Brain microvascular endothelial cell (primary cell): ENCODE data around the gene PCED1A.
A peak's percentile ranks its signal among the peaks of the same experiment; 100 is the strongest.

Source experiments
- DNase-seq: peaks from one replicate; pipeline ENCODE4 v3.0.0-alpha.2; 2020
- H3K27ac ChIP-seq: fragments of 250-450 bp; sonication (Bioruptor Pico); 2 replicates; pipeline ENCODE4 v1.5.1; 2020; ENCODE audit warnings: mild to moderate bottlenecking, moderate library complexity
- H3K27me3 ChIP-seq: fragments of 250-450 bp; sonication (Bioruptor Pico); replicated peaks from 2 replicates; pipeline ENCODE4 v1.5.1; 2020; ENCODE audit warnings: mild to moderate bottlenecking
- H3K36me3 ChIP-seq: fragments of 250-450 bp; sonication (Bioruptor Pico); replicated peaks from 2 replicates; pipeline ENCODE4 v1.5.1; 2020; ENCODE audit warnings: mild to moderate bottlenecking
- H3K4me3 ChIP-seq: 2 replicates; pipeline ENCODE4 v1.5.1; 2011; ENCODE audit warnings: low read depth, mild to moderate bottlenecking, control low read depth, low read length, moderate library complexity
- in situ Hi-C: cut with HindIII; loops from 2 replicates; pipeline ENCODE4 v1.10.0; 2017; ENCODE audit warnings: low sequenced_read_pairs, low pct_ligation_motif_present
- TF ChIP-seq, protein P1 (sequence below): IDR thresholded peaks from 2 replicates; pipeline ENCODE4 v1.5.1; 2011; ENCODE audit warnings: low read depth, mild to moderate bottlenecking, moderate library complexity, low read length, control low read depth, inconsistent platforms; ENCODE audit errors: missing control alignments

PCED1A gene

DNA sequence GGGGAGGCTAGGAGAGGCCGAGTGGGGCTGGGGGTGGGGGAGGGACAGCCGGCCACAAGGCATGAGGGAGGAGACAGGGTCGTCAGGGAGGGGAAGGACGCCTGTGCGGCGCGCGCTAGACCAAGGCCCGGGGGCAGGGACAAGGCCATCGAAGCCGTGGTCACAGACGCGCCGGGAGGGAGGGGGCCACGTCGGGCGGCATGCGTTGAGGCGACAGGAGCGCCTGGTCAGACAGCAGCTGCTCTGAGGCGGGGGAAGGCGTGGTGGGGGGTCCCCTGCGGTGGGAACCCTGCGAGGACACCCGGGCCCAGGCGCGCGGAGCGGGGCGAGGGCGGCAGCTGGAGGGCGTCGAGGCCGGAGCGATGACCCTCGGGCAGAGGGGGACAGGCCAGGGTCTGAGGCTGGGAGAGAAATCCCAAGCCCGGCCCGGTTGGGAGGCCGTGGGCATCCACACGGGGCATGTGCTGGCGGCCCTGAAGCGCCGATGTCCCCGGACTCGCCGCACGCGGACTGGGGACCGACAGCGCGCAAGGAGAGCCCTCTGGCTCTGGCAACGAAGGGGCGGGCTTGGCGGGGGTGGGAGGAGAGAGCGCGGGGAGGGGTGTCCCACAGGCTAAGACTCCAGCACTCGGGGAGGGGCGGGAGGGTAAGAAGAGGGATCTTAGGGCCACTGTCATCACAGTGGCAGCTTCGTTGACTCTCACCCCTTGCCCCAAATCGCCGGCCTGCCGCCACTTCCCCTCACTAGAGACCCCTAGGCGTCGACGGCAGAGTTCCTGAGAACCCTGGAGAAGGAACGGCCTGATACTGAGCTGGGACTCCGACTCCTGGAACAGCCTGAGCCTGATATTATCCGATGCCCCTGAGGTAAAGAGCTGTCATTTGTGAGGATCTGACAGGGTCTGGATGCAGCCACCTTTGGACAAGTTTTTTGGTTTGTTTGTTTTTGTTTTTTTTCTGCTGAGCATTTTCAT lies 19.3 kb downstream of the PCED1A start:
- Histone ChIP-seq H3K36me3 (no peaks in the 10 kb centered on the region), H3K27me3 (peaks cover 5% of the 10 kb centered on the region), H3K4me3 (no peak overlapping the region), H3K27ac (no peak overlapping the region)
- TF ChIP-seq, protein P1, sequence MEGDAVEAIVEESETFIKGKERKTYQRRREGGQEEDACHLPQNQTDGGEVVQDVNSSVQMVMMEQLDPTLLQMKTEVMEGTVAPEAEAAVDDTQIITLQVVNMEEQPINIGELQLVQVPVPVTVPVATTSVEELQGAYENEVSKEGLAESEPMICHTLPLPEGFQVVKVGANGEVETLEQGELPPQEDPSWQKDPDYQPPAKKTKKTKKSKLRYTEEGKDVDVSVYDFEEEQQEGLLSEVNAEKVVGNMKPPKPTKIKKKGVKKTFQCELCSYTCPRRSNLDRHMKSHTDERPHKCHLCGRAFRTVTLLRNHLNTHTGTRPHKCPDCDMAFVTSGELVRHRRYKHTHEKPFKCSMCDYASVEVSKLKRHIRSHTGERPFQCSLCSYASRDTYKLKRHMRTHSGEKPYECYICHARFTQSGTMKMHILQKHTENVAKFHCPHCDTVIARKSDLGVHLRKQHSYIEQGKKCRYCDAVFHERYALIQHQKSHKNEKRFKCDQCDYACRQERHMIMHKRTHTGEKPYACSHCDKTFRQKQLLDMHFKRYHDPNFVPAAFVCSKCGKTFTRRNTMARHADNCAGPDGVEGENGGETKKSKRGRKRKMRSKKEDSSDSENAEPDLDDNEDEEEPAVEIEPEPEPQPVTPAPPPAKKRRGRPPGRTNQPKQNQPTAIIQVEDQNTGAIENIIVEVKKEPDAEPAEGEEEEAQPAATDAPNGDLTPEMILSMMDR: no peak
- in situ Hi-C loops: no loop called here
- no peak for DNase-seq

DNA sequence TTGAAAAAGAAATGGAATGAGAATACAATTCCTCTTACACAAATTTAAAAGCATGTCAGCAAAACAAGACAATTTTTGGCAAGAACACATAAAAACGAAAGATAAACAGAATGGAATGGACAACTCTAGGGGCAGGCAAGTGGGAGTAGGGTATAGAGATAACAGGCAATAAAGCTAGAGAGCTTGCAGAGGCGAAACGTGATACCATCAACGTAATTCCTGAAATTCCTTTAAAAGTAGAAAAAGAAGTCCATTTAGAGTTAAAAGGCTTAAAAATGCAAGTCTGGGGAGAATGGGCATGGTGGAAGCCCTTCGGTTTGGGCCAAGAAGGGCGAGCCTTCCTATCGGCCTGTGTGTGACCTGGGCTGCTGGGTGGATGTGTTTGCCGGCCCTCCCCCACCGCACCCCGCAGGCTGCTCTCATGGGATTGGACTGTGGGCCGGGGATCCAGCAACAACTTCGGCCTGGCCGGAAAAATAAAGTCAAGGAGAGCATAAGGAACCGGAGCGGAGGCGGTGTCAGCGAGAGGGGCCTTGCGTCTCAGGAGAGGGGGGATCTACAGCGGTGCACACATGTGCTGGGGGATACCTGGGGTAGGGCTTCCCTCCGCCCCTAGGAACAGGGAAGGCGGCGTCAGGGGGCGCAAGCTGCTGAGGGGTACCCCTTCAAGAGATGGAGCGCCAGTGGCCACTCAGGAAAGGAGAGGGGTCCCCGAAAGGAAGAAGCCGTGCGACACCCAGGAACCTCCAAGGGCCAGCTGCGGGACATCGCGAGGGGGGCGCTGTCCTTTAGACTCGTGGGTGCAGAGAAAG lies 20.2 kb downstream of the PCED1A start:
- peak; percentile 31 for DNase-seq
- Histone ChIP-seq H3K27me3 (peaks cover 5% of the 10 kb centered on the region), H3K4me3 (no peak overlapping the region), H3K36me3 (no peaks in the 10 kb centered on the region), H3K27ac (no peak overlapping the region)
- TF ChIP-seq, protein P1: no peak
- in situ Hi-C loops: no loop called here

DNA sequence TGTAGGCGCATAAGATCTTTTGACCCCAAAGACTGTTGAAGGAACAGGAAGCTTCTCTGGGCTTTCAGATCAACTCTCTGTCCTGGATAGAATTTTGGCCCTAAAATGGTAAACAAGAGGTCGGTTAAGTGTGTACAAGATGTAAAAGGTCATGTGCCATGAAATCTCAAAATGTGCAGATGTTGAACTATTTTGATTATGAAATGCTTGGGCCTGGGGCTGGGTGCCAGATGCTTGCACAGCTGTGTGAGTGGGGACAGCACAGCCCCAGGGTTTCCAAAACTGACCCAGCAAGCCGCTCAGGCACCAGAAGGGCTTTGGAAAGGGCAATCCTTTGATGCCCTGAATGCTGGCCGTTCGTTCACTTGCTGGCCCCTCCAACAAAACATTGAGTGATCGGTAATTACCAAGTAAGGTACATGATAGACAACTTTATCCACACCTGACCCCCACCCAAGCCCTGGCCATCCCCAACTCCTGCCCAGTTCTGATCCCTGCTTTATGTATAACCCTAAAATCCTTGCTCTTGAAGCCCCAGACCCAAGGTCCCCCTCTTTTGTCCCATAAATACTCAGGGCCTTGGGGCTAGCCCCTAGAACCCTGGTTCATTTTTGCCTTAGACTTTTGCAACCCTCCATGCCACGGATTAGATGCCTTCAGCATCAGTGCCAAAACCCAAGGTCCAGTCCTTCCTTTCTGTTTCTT lies 22.4 kb downstream of the PCED1A start:
- no peak overlapping the region for H3K4me3 ChIP-seq
- no peaks in the 10 kb centered on the region for H3K36me3 ChIP-seq
- peaks cover 5% of the 10 kb centered on the region for H3K27me3 ChIP-seq
- TF ChIP-seq, protein P1: no peak
- in situ Hi-C loops: no loop called here
- H3K27ac ChIP-seq: no peak overlapping the region
- no peak for DNase-seq

DNA sequence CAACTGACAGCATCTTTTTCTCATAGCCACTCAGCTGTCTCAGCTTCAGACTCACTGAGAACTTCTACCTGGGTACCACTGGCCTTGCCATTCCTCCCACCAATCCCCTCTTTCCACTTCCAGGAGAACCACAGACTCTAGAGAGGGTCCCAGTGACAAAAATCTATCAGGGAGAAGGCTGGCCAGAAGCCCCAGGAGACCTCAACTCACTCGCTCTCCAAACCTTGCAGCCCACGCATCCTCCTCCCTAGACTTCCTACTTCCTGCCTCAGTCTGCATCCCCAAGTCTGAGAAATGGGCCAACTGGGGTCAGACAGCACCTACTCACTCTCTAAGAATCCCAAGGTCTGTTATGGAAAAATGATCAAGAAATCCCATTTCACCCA lies 23.1 kb downstream of the PCED1A start:
- Histone ChIP-seq H3K4me3 (no peak overlapping the region), H3K27me3 (peaks cover 5% of the 10 kb centered on the region), H3K27ac (no peak overlapping the region), H3K36me3 (no peaks in the 10 kb centered on the region)
- in situ Hi-C loops: no loop called here
- DNase-seq: no peak
- TF ChIP-seq, protein P1: no peak

DNA sequence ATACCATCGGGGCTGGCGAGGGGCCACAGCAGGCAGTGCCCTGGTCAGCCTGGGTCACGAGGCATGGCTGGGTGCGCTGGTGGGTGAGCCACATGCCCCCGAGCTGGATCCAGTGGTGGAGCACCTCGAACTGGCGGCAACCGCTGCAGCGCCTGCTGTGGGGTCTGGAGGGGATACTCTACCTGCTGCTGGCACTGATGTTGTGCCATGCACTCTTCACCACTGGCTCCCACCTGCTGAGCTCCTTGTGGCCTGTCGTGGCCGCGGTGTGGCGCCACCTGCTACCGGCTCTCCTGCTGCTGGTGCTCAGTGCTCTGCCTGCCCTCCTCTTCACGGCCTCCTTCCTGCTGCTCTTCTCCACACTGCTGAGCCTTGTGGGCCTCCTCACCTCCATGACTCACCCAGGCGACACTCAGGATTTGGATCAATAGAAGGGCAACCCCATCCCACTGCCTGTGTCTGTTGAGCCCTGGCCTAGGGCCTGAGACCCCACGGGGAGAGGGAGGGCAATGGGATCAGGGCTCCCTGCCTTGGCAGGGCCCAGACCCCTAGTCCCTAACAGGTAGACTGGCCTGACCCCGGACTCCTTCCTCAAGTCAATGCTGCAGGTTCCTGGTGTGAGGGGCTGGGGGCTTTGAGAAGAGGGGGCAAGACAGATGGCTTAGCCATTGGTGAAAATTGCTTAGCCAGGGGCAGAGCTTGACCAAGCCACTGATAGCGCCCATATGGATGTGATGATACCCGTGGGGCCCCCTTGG lies 23.7 kb downstream of the PCED1A start:
- H3K27me3 ChIP-seq: peaks cover 5% of the 10 kb centered on the region

More for the DNA sequence above, 23.7 kb downstream of the PCED1A start:
- no peak for DNase-seq
- Histone ChIP-seq H3K4me3 (no peak overlapping the region), H3K36me3 (no peaks in the 10 kb centered on the region), H3K27ac (no peak overlapping the region)
- in situ Hi-C loops: no loop called here
- TF ChIP-seq, protein P1: peak; percentile 24
